ENCODE measurements around the gene ESPNL. TPM values are rescaled to one million over a fixed set of nuclear protein-coding genes. Genes with fewer than 3 reads are reported as not detected.

Gene ESPNL
- total RNA-seq, 4 donors from 2014 or later, result 0.44 to 2.1 TPM; not detected in 2

GRCh38 chr2:238080518-238080917 lies 19.6 kb upstream of the ESPNL start:
- Histone ChIP-seq H3K27me3 (no peaks in the 10 kb centered on the region), H3K9me3 (no peaks in the 10 kb centered on the region), H3K4me1 (no peaks in the 10 kb centered on the region), H3K36me3 (peaks cover 0 to 82% (median 18%) of the 10 kb centered on the region in 3 donors), H3K27ac (no peak overlapping the region), H3K4me3 (no peak overlapping the region)
- 93 to 95% methylated on average over 15 of the region's 15 CpGs for WGBS, 2 donors
- DNase-seq (ENCODE audit: low spot score in 2 of 2), result no peak
- TF ChIP-seq EP300 (IDR thresholded peaks at IDR 0.05), result no peak
- no peak for TF ChIP-seq POLR2A (IDR thresholded peaks at IDR 0.05)
- TF ChIP-seq CTCF (IDR thresholded peaks at IDR 0.05), result no peak

- Histone ChIP-seq H3K9me3 (no peaks in the 10 kb centered on the region), H3K4me3 (no peak overlapping the region), H3K27me3 (no peaks in the 10 kb centered on the region), H3K27ac (no peak overlapping the region), H3K36me3 (peaks cover 0 to 83% (median 18%) of the 10 kb centered on the region in 3 donors), H3K4me1 (no peaks in the 10 kb centered on the region)
- no peak for DNase-seq (ENCODE audit: low spot score in 2 of 2)
- 88% methylated on average over 13 of the region's 13 CpGs for WGBS, 2 donors
- TF ChIP-seq POLR2A (IDR thresholded peaks at IDR 0.05) (no peak), EP300 (IDR thresholded peaks at IDR 0.05) (no peak), CTCF (IDR thresholded peaks at IDR 0.05) (no peak)
Observed at GRCh38 chr2:238081150-238081549, 19.0 kb upstream of the ESPNL start.

- no peaks in the 10 kb centered on the region for H3K27me3 ChIP-seq
- H3K4me3 ChIP-seq, result no peak overlapping the region
- no peaks in the 10 kb centered on the region for H3K4me1 ChIP-seq
- no peaks in the 10 kb centered on the region for H3K9me3 ChIP-seq
- no peak overlapping the region for H3K27ac ChIP-seq
- H3K36me3 ChIP-seq, result peaks cover 0 to 83% (median 18%) of the 10 kb centered on the region in 3 donors
- WGBS, 2 donors, result 95 to 97% methylated on average over 16 of the region's 16 CpGs
- TF ChIP-seq EP300 (IDR thresholded peaks at IDR 0.05), result no peak
- TF ChIP-seq POLR2A (IDR thresholded peaks at IDR 0.05), result no peak
- TF ChIP-seq CTCF (IDR thresholded peaks at IDR 0.05), result no peak
- no peak for DNase-seq (ENCODE audit: low spot score in 2 of 2)
Observed at GRCh38 chr2:238081561-238081960, 18.6 kb upstream of the ESPNL start.

- Histone ChIP-seq H3K27me3 (no peaks in the 10 kb centered on the region), H3K9me3 (no peaks in the 10 kb centered on the region), H3K4me1 (no peaks in the 10 kb centered on the region), H3K4me3 (no peak overlapping the region), H3K27ac (no peak overlapping the region), H3K36me3 (peaks cover 0 to 78% (median 18%) of the 10 kb centered on the region in 3 donors)
- no peak for DNase-seq (ENCODE audit: low spot score in 2 of 2)
- 92 to 94% methylated on average over 11 to 17 of the region's 17 CpGs for WGBS, 2 donors
- TF ChIP-seq POLR2A (IDR thresholded peaks at IDR 0.05), result no peak
- no peak for TF ChIP-seq CTCF (IDR thresholded peaks at IDR 0.05)
- no peak for TF ChIP-seq EP300 (IDR thresholded peaks at IDR 0.05)
Observed at GRCh38 chr2:238082151-238082550, 18.0 kb upstream of the ESPNL start.

- H3K36me3 ChIP-seq, result peaks cover 0 to 71% (median 18%) of the 10 kb centered on the region in 3 donors
- DNase-seq (ENCODE audit: low spot score in 2 of 2), result no peak
- no peak overlapping the region for H3K4me3 ChIP-seq
- 85 to 96% methylated on average over 7 of the region's 7 CpGs for WGBS, 2 donors
- no peaks in the 10 kb centered on the region for H3K27me3 ChIP-seq
- no peak overlapping the region for H3K27ac ChIP-seq
- H3K4me1 ChIP-seq, result no peaks in the 10 kb centered on the region
- no peaks in the 10 kb centered on the region for H3K9me3 ChIP-seq
- TF ChIP-seq CTCF (IDR thresholded peaks at IDR 0.05), result no peak
- no peak for TF ChIP-seq EP300 (IDR thresholded peaks at IDR 0.05)
- TF ChIP-seq POLR2A (IDR thresholded peaks at IDR 0.05), result no peak
Observed at GRCh38 chr2:238082827-238083226, 17.3 kb upstream of the ESPNL start.

All from tibial nerve (tissue), 4 donors.